Measurements from ENCODE around the gene GPR87. TPM values are rescaled to one million over a fixed set of nuclear protein-coding genes. Genes with fewer than 3 reads are reported as not detected.

GPR87 gene
- total and polyA plus RNA-seq, 12 donors, result 0.01 TPM; not detected in 11

DNA sequence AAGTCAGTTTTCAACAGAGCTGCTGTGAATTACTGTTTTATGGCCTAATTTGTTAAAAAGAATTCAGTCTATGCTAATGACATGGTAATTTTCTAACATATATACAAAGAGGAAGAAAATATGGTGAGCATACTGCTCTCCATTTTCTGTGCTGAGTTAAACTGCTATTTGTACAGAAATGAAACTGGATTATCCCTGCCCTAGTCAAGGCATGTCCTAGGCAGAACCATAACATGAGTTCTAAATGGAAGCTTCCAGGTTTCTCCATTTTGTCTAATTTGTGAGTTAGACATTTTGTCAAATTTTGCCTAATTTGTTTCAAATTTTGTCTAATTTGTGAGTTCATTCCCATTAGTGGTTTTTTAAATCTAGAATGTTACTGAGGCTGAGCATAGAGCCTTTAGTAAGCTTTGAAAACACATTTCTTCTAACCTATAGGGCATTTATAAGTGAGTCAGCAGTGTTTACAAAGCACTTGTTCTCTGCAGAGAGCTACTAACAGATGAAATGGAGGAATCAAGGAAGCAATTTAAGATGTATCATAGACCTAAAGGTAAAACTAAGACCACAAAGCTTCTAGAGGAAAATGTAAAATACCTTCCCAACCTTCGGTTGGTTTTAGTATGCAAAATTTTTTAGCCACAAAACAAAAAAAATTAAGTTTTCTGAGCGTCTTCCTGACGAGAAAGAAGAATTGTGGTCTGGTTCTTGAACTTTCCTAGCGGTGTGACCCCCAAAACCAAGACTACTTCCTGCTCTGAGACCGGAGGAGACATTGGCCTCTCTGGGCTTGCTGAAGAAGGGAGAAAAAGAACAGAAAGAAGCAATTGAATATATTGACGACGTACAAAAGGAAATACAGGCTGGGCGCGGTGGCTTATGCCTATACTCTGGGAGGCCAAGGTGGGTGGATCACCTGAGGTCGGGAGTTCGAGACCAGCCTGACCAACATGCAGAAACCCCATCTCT is 48.1 kb downstream of the GPR87 start:
- intact Hi-C loops (cut with DNase I), result loop anchor here in 1 of 10 donors (5.0 kb wide), 1 partner anchor 41 kb away; no protein-coding TSS in a partner anchor
- H3K36me3 ChIP-seq, result no peaks in the 10 kb centered on the region
- ATAC-seq (no peak), DNase-seq (no peak)
- H3K27me3 ChIP-seq, result no peaks in the 10 kb centered on the region
- H3K4me3 ChIP-seq, result no peak overlapping the region
- TF ChIP-seq, protein P1, sequence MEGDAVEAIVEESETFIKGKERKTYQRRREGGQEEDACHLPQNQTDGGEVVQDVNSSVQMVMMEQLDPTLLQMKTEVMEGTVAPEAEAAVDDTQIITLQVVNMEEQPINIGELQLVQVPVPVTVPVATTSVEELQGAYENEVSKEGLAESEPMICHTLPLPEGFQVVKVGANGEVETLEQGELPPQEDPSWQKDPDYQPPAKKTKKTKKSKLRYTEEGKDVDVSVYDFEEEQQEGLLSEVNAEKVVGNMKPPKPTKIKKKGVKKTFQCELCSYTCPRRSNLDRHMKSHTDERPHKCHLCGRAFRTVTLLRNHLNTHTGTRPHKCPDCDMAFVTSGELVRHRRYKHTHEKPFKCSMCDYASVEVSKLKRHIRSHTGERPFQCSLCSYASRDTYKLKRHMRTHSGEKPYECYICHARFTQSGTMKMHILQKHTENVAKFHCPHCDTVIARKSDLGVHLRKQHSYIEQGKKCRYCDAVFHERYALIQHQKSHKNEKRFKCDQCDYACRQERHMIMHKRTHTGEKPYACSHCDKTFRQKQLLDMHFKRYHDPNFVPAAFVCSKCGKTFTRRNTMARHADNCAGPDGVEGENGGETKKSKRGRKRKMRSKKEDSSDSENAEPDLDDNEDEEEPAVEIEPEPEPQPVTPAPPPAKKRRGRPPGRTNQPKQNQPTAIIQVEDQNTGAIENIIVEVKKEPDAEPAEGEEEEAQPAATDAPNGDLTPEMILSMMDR (IDR thresholded peaks at IDR 0.05), result no peak
- no peaks in the 10 kb centered on the region for H3K9me3 ChIP-seq
- 90 to 92% methylated on average over 11 of the region's 11 CpGs for WGBS, 2 donors
- peak overlapping the region in 8 of 10 donors; percentile 3 to 76 (median 36) for H3K27ac ChIP-seq
- H3K4me1 ChIP-seq, result peaks cover 0 to 46% (median 5%) of the 10 kb centered on the region in 9 donors

DNA sequence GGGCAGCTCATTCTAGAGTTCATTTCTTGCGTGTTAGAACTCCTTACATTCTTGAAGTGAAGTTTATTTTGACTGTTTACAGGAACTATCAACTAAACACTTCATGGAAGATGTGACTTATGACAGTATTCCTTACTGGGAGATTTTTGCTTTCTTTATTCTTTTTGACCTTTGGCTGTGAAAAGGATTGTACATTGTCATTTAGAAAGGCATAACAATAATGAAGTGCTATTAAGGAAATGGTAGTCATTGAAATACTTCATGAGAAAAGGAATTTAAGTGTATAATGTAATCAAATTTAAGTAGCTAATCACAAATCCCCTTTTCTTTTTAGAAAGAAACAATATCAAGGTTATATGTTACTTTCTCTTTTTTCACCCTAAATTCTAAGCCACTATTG is 49.6 kb downstream of the GPR87 start:
- peaks cover 0 to 46% (median 5%) of the 10 kb centered on the region in 9 donors for H3K4me1 ChIP-seq
- intact Hi-C loops (cut with DNase I), result loop anchor here in 1 of 10 donors (5.0 kb wide), 1 partner anchor 40 kb away; no protein-coding TSS in a partner anchor
- H3K27ac ChIP-seq, result peak overlapping the region in 5 of 10 donors; percentile 20 to 76 (median 56)
- no peak for DNase-seq
- H3K4me3 ChIP-seq, result no peak overlapping the region
- H3K9me3 ChIP-seq, result no peaks in the 10 kb centered on the region
- TF ChIP-seq, protein P1 (IDR thresholded peaks at IDR 0.05), result no peak
- no peaks in the 10 kb centered on the region for H3K36me3 ChIP-seq
- no peak for ATAC-seq
- no peaks in the 10 kb centered on the region for H3K27me3 ChIP-seq
- 94 to 97% methylated on average over 1 of the region's 1 CpG for WGBS, 2 donors

DNA sequence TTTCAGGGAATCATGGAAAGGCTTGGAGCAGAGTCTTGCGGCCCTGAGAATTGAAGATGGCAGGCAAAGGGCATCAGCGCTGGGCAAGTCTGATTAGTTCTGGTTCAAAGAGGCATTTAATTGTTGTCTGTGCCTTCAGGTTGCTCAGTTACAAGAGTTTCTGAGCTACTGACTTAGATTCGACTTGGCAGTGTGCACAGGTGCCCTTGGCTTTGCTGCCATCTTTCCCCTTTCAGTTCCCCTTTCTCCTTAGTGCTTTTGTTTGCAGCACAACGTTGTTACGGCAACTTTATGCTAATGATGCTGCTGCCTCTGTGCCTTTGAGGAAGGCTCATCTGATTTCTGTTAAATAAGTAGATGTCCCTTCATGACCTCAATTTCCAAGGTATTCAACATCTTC is 50.8 kb downstream of the GPR87 start:
- TF ChIP-seq, protein P1 (IDR thresholded peaks at IDR 0.05), result no peak
- peak overlapping the region in 3 of 10 donors; percentile 15 to 76 (median 53) for H3K27ac ChIP-seq
- no peaks in the 10 kb centered on the region for H3K9me3 ChIP-seq
- 73 to 78% methylated on average over 5 of the region's 5 CpGs for WGBS, 2 donors
- intact Hi-C loops (cut with DNase I), result loop anchor here in 1 of 10 donors (5.0 kb wide), 1 partner anchor 39 kb away; no protein-coding TSS in a partner anchor
- H3K27me3 ChIP-seq, result no peaks in the 10 kb centered on the region
- DNase-seq, result peak in 1 of 2 donors; percentile 14
- H3K36me3 ChIP-seq, result no peaks in the 10 kb centered on the region
- H3K4me3 ChIP-seq, result no peak overlapping the region
- peaks cover 0 to 46% (median 5%) of the 10 kb centered on the region in 9 donors for H3K4me1 ChIP-seq
- ATAC-seq, result peak in 6 of 8 donors; percentile 30 to 69 (median 50)

DNA sequence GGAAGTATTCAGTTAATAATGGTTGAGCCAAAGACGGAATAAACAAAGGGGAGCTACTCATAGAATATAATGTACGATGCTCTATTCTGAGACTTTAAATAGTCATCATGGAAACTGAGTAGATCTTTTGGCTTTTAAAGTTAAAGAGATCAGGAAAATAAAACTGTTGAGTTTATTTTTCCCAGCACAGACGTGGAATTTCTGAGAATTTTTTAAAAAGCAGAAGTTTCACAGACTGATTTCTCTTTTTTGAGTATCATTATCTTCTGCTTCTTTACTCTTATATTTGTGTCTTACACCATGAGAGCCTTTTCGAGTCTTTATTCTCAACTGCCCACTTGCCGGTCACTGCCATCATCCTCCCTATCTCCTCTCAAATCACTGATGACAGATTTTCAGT is 51.5 kb downstream of the GPR87 start:
- no peaks in the 10 kb centered on the region for H3K27me3 ChIP-seq
- TF ChIP-seq, protein P1 (IDR thresholded peaks at IDR 0.05), result no peak
- H3K4me3 ChIP-seq, result no peak overlapping the region
- peaks cover 0 to 46% (median 5%) of the 10 kb centered on the region in 9 donors for H3K4me1 ChIP-seq
- DNase-seq (no peak), ATAC-seq (no peak)
- H3K27ac ChIP-seq, result peak overlapping the region in 4 of 10 donors; percentile 14 to 76 (median 34)
- no peaks in the 10 kb centered on the region for H3K36me3 ChIP-seq
- intact Hi-C loops (cut with DNase I), result loop anchor here in 1 of 10 donors (5.0 kb wide), 1 partner anchor 38 kb away; no protein-coding TSS in a partner anchor
- 84 to 86% methylated on average over 5 of the region's 5 CpGs for WGBS, 2 donors
- H3K9me3 ChIP-seq, result no peaks in the 10 kb centered on the region

All from heart right ventricle (tissue), 16 donors.